NCI-H2227 treated with DMSO at 0.1 percent for 48 hours (cell line): Measurements from ENCODE around the gene RBM38.
A peak's percentile ranks its signal among the peaks of the same experiment; 100 is the strongest.

Experiments
- DNase-seq: peaks from one replicate; lab custom pipeline; 2025; lab: John Stamatoyannopoulos, UW

The RBM38 gene

DNA sequence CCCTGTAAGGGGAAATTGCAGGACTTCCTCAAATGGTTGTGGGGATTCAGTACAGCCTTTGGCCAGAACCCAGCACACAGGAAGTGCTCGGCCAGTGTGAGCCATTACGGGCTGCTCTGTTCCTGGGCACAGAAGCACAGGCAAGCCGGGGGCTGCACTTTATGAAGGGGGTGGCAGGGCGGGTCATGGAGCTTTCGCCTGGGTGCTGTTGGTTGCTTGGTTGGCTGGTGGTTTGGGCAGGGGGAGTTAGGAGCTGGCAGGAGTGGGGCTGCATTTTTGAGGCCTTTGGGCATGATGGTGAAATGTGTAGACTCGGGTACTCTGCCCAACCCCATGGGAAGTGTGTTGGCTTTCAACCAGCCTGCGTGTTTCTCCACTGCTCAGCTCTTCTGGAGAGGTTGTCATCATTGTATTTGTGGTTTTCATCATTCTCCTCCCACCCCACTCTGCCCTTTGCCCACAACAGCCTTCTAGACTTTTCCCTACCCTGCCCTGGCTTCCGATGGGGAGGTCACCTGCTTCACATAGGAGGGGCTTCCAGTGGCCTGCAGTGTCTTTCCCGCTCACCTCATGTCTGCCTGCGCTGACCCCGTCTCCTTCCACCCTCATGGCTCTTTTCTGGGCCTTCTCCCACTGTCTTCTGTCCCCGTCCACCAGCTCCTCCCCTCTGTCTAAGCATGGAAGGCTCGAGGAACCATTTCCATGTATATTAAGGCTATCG is 16.1 kb upstream of the RBM38 start:
- no peak for DNase-seq

DNA sequence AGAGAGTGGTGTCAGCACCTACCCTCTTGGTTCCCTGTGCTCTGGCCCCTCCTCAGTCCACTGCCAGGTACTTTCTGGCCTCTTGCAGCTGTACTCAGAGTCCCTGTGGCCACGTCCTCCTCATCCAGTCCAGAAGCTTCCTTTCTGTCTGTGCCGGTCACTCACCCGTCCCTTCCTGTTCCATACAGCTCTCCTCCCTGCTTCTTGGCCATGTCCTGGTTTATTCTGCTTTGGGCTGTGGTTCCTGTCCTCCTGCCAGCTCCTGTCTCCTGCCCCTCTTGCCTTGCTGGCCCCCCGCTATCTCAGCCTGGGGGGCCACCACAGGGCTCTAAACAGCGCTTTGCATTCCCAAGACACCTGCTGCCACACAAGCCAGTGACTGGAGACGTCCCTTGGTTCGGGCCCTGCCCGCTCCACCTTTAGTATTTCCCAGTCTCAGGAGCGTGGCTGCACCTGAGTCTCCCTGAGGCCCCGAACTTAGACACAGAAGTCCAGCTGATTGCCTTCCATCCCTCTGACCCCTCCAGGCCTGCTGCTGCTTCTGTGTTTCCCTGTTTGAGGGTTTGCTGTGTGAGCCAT is 15.5 kb upstream of the RBM38 start:
- no peak for DNase-seq

GRCh38 chr20:57377350-57377749 is 13.8 kb upstream of the RBM38 start:
- no peak for DNase-seq

- DNase-seq = no peak
Observed at GRCh38 chr20:57378107-57378506, 13.1 kb upstream of the RBM38 start.

DNA sequence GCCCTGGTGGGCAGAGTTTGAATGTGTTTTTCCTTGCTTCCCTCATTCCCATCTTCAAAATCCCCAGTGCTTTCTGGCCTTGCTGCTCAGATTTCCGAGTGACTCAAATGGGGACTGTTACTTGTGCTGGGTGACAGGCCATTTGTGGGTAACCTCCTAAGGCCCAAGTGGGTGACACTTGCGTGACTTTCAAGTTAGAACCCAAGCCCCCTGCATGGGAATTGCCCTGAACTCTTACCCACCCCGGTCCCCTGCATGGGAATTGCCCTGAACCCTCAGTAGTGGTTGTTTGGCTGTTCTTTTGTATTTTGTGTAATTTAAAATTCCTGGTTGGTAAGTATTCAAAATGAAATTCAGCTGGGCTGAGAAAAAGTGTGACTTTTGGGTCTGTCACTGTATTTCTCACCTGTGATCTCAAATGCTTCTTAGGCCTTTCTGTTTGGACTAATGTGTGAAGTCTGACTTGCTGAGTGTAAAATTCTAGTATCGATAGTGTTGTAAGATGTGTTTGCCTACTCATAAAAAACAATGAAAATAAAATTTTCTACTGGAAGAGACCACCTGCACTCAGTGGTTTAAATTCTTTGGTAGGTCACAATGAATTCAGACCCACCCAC is 12.4 kb upstream of the RBM38 start:
- no peak for DNase-seq

DNA sequence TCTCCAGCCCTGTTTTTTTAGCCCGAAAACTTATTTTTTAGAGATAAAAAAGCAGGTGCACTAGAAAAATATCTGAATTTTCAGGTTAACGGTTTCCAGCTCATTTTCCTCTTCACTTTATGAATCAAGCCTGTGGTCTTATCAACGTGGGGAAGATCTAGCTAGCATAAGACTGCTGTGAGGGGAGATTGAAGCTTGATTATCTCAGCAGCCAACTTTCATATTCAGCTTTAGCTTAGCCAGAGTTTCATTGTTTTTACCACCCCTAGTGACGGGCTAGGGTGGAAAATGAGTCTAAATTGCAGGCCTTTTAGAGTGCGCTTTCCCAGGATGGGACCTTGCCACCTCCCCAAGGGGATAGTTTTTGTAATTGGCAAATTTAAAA is 11.9 kb upstream of the RBM38 start:
- no peak for DNase-seq

DNA sequence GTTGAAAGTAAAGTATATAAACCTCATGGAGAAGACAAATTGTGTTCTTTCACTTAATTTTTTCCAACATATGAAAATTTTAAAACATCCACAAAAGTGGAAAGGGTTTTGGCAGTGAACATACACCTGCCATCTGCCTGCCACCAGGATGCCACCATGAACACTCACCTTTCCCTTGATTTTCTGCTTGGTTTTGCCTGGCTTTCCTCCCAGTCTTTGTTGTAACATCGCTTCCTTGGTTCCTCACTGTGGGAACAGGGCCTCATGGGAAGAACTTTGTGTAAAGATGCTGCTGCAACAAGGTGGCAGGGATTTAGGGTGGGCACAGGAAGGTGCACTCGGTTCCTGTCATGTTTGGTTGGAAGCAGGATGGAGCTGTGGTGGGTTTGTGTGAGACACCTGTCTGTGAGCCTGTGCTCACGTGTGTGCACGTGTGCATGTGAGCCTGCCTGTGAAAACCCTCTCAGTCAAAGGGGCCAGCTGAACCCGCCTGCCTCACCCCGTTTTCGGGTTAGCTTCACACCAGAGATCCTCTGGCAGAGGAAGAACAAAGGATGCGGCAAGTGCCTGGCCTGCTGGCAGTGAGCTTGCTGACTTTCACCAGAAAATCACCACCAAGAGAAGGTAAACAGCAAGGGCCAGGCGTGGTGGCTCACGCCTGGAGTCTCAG is 11.0 kb upstream of the RBM38 start:
- no peak for DNase-seq

DNA sequence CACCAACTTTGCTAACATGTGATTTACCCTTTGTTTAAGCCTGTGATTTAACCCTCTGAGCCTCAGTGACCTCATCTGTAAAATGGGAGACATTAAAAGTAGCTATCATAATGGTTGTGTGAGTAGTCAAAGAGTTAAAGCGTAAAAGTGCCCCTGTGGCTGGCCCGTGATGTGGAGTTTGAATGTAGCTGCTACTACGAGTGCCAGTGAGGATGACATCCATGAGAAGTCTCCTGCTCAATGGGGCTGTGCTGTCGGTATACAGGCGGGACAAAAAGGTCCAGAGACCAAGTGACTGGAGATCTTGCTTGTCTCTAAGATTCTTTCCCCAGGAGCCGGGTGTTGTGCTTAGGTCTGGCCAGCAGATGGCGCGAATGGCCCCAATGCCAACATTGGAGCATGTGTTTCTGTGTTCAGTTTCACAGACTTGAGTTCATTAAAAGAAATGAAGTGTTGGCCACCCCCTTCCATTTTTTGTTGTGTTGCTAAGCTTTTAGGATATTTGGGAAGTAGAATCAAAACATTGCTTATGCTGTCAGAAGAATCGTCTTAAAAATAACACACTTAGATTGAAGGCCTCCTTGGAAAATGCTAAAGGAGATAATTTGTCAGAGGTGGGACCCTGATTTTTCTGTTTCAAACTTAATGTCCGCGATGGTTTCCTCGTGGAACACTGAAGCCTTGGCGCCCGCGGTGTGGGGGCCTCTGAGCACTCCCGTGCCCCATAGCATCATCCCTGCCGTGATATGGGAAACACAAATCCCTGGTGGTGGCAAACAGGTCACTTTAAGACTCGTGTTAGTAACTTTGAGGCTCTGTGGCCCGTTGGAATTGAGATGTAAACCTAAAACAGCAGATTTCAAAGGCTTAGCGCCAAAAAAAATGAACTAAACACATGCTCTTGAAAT is 9.3 kb upstream of the RBM38 start:
- DNase-seq = peak; percentile 55

GRCh38 chr20:57382516-57382915 is 8.7 kb upstream of the RBM38 start:
- no peak for DNase-seq

DNA sequence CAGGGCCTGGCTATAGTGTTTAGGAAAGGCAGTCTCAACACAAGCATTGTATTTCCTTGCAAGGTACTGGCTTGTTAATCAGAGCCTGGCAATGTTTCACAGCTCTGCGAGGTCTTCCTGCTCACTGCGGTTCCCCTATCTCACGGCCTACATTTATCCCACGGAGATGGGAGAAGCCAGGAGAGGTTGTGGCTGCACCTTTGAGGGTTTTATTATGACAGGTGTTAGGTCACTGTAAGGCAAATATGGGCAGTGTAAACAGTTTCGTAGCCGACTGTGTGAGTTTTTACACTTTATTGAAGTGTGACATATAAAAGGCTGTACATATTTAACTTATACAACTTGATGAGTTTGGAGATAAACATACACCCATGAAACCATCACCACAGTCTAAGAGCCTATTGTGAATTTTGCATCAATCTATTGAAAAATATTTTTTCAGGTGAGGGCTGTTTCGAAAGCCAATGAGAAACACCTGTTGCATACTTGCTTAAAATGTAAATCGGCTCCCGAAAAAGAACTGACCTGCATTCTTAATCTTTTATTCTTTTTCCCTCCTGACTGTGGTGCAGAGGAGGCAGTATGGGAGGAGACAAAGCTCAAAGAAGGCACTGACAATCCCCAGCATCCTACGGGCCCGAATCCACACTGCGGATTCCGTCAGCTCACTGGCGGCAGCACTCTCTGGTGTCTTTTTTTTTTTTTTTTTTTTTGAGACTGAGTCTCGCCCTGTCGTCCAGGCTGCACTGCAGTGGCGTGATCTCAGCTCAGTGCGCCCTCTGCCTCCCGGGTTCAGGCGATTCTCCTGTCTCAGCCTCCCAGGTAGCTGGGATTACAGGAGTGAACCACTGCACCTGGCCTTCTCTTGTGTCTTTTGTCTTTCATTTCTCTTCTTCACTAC is 7.5 kb upstream of the RBM38 start:
- DNase-seq = no peak

DNA sequence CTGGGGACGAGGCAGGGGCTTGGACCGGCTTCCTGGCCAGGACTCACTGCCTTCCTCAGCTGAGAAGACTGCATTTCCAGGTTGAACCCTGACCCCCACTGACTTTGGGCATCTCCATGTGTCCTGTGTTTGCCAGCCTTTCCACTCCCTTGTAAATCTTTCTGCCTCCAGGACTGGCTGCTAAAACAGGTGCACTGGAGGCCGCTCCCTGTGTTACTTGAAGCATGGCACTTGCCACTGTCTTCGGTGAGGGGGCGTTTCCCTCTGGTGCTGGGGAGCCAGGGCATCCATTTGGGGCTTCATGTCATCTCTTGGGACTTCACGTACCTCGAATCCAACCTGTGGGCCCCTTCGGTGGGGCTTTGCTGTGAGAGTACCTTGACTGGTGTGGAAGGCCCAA is 6.7 kb upstream of the RBM38 start:
- DNase-seq = no peak

- no peak for DNase-seq
Observed at GRCh38 chr20:57384953-57385761, 6.0 kb upstream of the RBM38 start.

DNA sequence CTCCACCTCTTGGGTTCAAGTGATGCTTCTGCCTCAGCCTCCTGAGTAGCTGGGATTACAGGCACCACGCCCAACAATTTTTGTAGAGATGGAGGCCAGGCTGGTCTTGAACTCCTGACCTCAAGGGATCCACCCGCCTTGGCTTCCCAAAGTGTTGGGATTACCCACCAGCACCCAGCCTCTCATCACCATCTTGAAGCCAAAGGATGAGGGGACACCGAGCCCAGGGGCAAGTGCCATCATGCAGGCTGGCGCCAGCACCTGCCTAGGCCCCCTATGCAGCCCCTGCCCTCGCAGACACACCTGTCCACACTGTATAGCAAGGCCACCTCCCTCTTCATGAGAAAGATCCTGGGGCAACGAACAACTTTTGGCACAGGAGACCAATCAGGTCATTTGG is 5.3 kb upstream of the RBM38 start:
- DNase-seq = no peak

DNA sequence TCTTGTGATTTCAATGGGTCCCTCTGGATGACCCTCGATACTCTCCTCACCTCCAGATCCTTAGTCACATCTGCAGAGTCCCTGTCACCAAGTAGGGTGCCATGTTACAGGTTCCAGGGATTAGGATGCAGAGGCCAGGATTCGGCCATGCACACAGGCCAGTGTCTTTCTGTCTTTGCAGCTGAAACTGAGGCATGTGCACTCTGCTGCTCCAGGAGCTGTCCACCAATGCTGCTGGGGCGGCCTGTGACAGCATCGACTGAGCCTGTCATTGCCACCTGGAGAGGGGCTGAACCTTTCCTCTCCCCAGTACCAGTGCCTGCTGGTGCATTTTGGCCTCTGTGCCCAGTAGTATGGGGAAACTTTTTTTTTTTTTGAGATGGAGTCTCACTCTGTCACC is 4.4 kb upstream of the RBM38 start:
- DNase-seq = no peak

DNA sequence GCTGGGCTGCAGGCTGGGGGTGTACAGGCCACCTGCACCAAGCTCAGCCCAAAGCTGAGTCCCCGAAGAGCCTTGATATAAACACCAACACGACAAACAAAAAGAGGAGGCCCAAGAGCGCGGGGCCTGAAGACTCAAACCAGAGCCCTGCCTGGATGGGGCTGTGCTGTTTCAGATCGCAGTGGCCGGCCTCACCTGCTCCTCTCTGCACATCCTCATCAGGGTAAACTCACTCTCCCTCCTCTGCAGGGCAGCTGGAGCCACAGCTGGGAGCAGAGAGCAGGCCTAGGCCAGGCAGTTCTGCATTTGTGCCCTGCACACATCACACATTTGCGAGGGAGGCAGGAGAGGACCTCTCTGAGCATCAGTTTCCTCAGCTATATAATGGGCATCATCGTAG is 3.7 kb upstream of the RBM38 start:
- DNase-seq = no peak

- DNase-seq = no peak
Observed at GRCh38 chr20:57387945-57388371, 3.2 kb upstream of the RBM38 start.

DNA sequence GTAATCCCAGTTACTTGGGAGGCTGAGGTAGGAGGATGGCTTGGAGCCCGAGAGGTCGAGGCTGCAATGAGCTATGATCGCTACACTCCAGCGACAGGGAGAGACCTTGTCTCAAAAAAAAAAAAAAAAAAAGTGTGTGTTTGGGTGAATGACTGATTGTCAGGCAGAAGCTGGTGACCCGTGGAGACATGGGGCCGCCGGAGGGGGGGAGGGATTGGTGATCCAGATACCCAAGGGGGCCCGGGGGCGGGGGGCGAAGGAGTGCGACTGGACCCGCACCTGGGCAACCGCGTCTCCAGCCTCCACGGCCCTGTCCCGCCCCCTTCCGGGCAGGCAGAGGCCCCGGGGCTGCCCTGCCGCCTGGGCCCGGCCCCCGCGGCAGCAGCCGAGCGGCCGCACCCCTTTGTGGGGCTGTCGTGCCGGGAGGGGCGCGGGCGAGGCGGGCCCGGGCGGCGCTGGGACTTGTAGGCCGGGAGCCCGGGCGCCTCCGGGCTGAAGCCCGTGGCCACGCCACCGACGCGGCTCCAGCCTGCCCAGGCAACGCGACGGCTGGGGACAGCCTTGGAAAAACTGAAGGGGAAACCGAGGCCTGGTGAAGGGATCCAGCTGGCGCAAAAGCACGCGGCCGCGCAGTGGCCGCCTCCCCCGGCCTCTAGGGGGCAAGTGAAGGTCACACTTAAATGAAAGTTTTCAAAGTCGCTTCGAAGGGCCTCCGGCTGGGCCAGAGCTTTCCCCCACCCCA is 2.1 kb upstream of the RBM38 start:
- DNase-seq = peak; percentile 3

- no peak for DNase-seq
Observed at GRCh38 chr20:57389695-57390603, 1.2 kb upstream of the RBM38 start.
